Body of pancreas (tissue), 4 donors: ENCODE data around the gene FSTL1. TPM values are rescaled to one million over a fixed set of nuclear protein-coding genes. Genes with fewer than 3 reads are reported as not detected.
A peak's percentile ranks its signal among the peaks of the same experiment; 100 is the strongest.

Experiments used
- ATAC-seq: fragments of 150-250 bp; one replicate; pipeline ENCODE4 v1.9.1; 2016
- DNase-seq, 4 donors: peaks; one replicate each; pipeline ENCODE4 v3.0.0-alpha.2; 2019
- H3K27ac ChIP-seq, 4 donors: fragments of 200-600 bp; sonication (generic); 1 replicate in 3 of 4; 2 replicates in 1 of 4; pipeline versions ENCODE4 v1.5.1 to v1.6.1; 2016 to 2019; ENCODE audit warnings: mild to moderate bottlenecking in 1 of 4, mixed read lengths in 1 of 4, moderate library complexity in 1 of 4
- H3K27me3 ChIP-seq, 2 donors: fragments of 200-600 bp; sonication (generic); one replicate each; pipeline ENCODE4 v1.6.0; 2016; ENCODE audit warnings: mild to moderate bottlenecking in 1 of 2
- H3K36me3 ChIP-seq, 2 donors: fragments of 200-600 bp; sonication (generic); replicated peaks in 1 of 2; 2 replicates each; pipeline ENCODE4 v1.5.1; 2016; ENCODE audit warnings: low read depth in 2 of 2; ENCODE audit not compliant: insufficient read depth in 1 of 2
- H3K4me1 ChIP-seq: fragments of 200-600 bp; sonication (generic); one replicate; pipeline ENCODE4 v1.6.0; 2016
- H3K4me3 ChIP-seq, 2 donors: fragments of 200-600 bp; sonication (generic); 1 replicate in 1 of 2; 2 replicates in 1 of 2; pipeline ENCODE4 v1.5.1; 2016 to 2019
- H3K9me3 ChIP-seq, 3 donors: fragments of 200-600 bp; sonication (generic); 1 replicate in 2 of 3; 2 replicates in 1 of 3; pipeline ENCODE4 v1.5.1; 2016
- POLR2A ChIP-seq, 3 donors: fragments of 450-650 bp; IDR thresholded peaks; one replicate each; pipeline ENCODE4 v1.6.1; 2016; ENCODE audit warnings: antibody characterized with exemption in 3 of 3, mild to moderate bottlenecking in 2 of 3
- WGBS, 2 donors: methylation state at CpG; one replicate each; pipeline ENCODE4 v1.1.5; 2017; 5-methylcytosine and 5-hydroxymethylcytosine counted together
- intact Hi-C: fragments of 100-400 bp; cut with DNase I; formaldehyde crosslinking; loops from one replicate; pipeline ENCODE4 v1.15.1; 2023
- total RNA-seq, 2 donors: library from RNA; depleted of rRNA; stranded (reverse); fragments of >200 nt; gene quantifications; one replicate each; pipeline ENCODE4 v1.1.0, GENCODE V29; 2016
- TF ChIP-seq, protein P1 (sequence below), 7 experiments: fragments of 450-650 bp in 4 of 7; fragments of 200-600 bp in 3 of 7; sonication (generic) in 3 of 7; IDR thresholded peaks; one replicate each; pipeline ENCODE4 v1.5.1; 2016 to 2019; ENCODE audit warnings: antibody characterized with exemption in 7 of 7

Gene FSTL1
- total RNA-seq, 2 donors from 2014 or later = 55.0 to 82.2 TPM

DNA sequence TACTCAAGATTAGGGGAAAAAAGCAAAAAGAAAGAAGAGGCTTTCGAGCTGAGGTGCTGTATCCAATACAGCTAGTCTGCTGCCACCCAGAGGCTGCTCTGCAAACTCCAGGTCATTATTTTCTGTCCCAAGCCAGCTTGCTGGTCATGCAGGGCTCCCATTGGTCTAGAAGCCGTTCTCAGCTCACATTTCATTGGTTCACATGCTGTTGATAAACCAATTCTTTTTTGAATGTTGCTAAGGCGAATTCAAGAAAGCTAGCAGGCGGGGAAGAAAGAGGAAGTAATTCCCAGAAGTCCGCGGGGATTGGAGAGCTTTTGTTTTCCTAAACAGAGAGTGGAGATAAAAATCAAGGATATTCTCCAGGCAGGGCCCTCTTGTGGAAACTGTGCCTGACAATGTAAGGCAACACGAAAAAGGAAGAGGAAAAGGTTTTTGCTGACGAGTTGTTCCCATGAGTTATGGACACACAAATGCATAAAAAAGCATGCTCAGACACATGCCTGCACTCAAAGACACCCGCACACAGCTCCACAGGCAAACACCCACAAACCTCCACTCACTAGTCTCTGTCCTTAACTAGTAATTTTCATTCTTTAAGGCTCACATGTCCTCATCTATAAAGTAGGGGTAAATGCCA lies 33.4 kb downstream of the FSTL1 start:
- Histone ChIP-seq H3K9me3 (no peaks in the 10 kb centered on the region), H3K36me3 (no peaks in the 10 kb centered on the region), H3K4me1 (peaks cover 30% of the 10 kb centered on the region), H3K27ac (peak overlapping the region; percentile 3 to 78 (median 55)), H3K4me3 (no peak overlapping the region), H3K27me3 (no peaks in the 10 kb centered on the region)
- DNase-seq (peak; percentile 94 to 97 (median 96)), ATAC-seq (peak; percentile 99)
- WGBS, 2 donors = 1% methylated on average over 9 of the region's 9 CpGs
- intact Hi-C loops = no loop called here
- TF ChIP-seq, protein P1, sequence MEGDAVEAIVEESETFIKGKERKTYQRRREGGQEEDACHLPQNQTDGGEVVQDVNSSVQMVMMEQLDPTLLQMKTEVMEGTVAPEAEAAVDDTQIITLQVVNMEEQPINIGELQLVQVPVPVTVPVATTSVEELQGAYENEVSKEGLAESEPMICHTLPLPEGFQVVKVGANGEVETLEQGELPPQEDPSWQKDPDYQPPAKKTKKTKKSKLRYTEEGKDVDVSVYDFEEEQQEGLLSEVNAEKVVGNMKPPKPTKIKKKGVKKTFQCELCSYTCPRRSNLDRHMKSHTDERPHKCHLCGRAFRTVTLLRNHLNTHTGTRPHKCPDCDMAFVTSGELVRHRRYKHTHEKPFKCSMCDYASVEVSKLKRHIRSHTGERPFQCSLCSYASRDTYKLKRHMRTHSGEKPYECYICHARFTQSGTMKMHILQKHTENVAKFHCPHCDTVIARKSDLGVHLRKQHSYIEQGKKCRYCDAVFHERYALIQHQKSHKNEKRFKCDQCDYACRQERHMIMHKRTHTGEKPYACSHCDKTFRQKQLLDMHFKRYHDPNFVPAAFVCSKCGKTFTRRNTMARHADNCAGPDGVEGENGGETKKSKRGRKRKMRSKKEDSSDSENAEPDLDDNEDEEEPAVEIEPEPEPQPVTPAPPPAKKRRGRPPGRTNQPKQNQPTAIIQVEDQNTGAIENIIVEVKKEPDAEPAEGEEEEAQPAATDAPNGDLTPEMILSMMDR (IDR thresholded peaks at IDR 0.05) = peak; percentile 83 to 97 (median 95)
- peak in 2 of 3 donors; percentile 32 to 45 for TF ChIP-seq POLR2A (IDR thresholded peaks at IDR 0.05)

DNA sequence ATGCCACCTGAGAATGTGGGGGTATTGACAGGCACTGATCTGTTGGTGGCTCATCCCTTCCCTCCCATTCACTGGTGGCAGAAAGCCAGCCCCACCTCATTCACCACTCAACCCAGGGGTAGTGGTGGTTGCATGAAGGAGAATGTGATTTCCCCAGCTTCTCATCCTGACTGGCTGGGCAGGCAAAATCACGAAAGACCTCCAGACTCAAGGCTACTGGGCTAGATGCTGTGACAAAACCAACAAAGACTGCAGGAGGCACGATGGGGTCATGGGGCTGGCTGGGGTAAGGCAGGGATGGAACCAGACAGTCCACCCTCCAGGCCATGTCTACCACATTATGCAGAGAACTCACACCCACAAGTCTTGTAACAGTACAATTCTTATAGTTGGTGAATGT lies 33.9 kb downstream of the FSTL1 start:
- ATAC-seq = peak; percentile 13
- no peaks in the 10 kb centered on the region for H3K36me3 ChIP-seq
- no peak overlapping the region for H3K4me3 ChIP-seq
- intact Hi-C loops = no loop called here
- 6 to 10% methylated on average over 2 of the region's 2 CpGs for WGBS, 2 donors
- no peak for TF ChIP-seq POLR2A (IDR thresholded peaks at IDR 0.05)
- TF ChIP-seq, protein P1 (IDR thresholded peaks at IDR 0.05) = no peak
- H3K4me1 ChIP-seq = peaks cover 30% of the 10 kb centered on the region
- peak in 3 of 4 donors; percentile 8 to 20 (median 18) for DNase-seq
- H3K27ac ChIP-seq = peak overlapping the region in 2 of 4 donors; percentile 30 to 74
- no peaks in the 10 kb centered on the region for H3K27me3 ChIP-seq
- no peaks in the 10 kb centered on the region for H3K9me3 ChIP-seq

DNA sequence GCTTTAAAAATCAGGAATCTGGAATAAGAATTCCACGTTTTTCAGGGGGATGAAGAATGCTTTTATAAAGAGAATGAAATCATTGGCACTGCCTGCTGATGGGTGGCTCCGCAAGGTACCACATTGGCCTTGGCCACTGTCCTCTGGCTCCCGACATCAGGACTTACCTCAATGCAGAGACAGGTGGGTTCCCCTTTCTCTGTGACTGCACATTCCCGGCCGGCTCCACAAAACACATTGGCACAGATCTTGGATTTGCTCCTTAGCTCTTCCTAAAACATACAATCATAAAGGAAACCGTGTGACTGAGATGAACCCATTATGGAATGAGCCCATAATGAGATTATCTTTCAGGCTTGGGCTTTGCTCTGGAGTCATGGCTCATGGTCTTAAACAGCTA lies 35.0 kb downstream of the FSTL1 start:
- Histone ChIP-seq H3K9me3 (no peaks in the 10 kb centered on the region), H3K36me3 (no peaks in the 10 kb centered on the region), H3K27me3 (no peaks in the 10 kb centered on the region), H3K4me1 (peaks cover 22% of the 10 kb centered on the region), H3K27ac (no peak overlapping the region), H3K4me3 (no peak overlapping the region)
- TF ChIP-seq POLR2A (IDR thresholded peaks at IDR 0.05) = no peak
- TF ChIP-seq, protein P1 (IDR thresholded peaks at IDR 0.05) = no peak
- intact Hi-C loops = no loop called here
- WGBS, 2 donors = 68 to 75% methylated on average over 6 of the region's 6 CpGs
- DNase-seq (no peak), ATAC-seq (no peak)

DNA sequence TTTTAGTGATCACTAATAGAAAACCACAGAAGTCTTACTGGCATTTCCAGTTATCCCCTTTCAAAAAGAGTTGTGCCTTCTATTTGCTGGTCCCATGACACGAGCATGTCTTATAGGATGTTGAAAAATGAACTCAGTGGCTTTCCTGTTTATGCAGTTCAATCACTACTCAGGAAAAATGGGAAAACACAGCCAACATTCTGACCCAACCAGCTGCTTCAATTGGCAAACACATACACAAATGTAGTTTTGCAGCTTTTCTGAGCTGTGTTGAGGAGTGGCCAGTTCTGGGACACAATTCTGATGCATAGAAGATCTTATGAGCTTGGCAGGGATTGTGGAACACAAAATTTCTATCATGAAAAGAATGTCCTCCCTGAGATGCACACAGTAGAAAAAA lies 40.3 kb downstream of the FSTL1 start:
- TF ChIP-seq, protein P1 (IDR thresholded peaks at IDR 0.05) = no peak
- TF ChIP-seq POLR2A (IDR thresholded peaks at IDR 0.05) = no peak
- no peaks in the 10 kb centered on the region for H3K9me3 ChIP-seq
- intact Hi-C loops = loop anchor here (5.0 kb wide), 1 partner anchor 158 kb away; no protein-coding TSS in a partner anchor
- peaks cover 0 to 2% of the 10 kb centered on the region in 2 donors for H3K36me3 ChIP-seq
- no peak overlapping the region for H3K27ac ChIP-seq
- H3K27me3 ChIP-seq = no peaks in the 10 kb centered on the region
- H3K4me3 ChIP-seq = no peak overlapping the region
- no peaks in the 10 kb centered on the region for H3K4me1 ChIP-seq
- WGBS, 2 donors = 57 to 82% methylated on average over 1 of the region's 1 CpG
- ATAC-seq = no peak
- no peak for DNase-seq

DNA sequence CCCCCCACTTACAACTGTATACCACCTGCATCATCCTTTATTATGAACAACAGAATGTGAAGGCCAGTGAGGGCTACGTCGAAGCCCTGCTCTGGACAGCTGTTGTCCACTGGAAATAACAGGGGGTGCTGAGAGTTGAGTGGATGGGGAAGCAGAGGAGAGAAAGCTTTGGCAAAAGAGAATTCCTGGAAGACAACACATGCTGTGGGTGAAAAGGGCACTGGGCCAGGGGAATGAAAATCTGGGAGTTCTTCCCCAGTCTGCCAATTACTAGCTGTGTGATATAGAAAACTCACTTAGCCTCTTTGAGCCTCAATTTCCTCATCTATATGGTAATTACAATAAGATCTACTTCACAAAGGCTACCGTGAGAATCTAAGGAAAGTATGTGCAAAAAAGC lies 40.7 kb downstream of the FSTL1 start:
- 75 to 82% methylated on average over 3 of the region's 3 CpGs for WGBS, 2 donors
- intact Hi-C loops = loop anchor here (5.0 kb wide), 1 partner anchor 158 kb away; no protein-coding TSS in a partner anchor

More for the DNA sequence above, 40.7 kb downstream of the FSTL1 start:
- no peak overlapping the region for H3K4me3 ChIP-seq
- no peak overlapping the region for H3K27ac ChIP-seq
- H3K36me3 ChIP-seq = peaks cover 0 to 2% of the 10 kb centered on the region in 2 donors
- H3K9me3 ChIP-seq = no peaks in the 10 kb centered on the region
- no peaks in the 10 kb centered on the region for H3K27me3 ChIP-seq
- TF ChIP-seq, protein P1 (IDR thresholded peaks at IDR 0.05) = no peak
- TF ChIP-seq POLR2A (IDR thresholded peaks at IDR 0.05) = no peak
- DNase-seq (no peak), ATAC-seq (no peak)
- no peaks in the 10 kb centered on the region for H3K4me1 ChIP-seq
